Femur (tissue), 1 donor: Measurements from ENCODE around the gene APOBEC3H.

ENCODE experiments used
- DNase-seq: peaks from one replicate; pipeline ENCODE4 v3.0.0-alpha.2; 2017

Gene APOBEC3H

DNA sequence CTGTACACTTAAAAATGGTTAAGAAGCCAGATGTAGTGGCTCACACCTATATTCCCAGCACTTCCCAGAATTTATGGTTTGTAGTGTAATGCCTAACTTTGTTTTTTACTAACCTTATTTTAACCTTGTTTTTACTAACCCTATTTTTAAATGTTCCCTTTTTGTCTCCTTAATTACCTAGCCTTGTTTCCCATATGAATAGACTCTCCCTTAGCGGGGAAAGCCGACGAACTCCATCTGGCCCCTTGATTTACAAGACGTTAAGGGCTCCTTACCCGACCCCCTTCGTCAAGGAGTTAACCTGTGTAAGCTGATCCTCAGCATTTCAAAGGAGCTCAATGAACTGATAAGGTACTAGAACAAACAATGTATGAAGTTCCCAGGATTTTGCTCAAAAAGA lies 17.1 kb downstream of the APOBEC3H start:
- DNase-seq, result no peak

DNA sequence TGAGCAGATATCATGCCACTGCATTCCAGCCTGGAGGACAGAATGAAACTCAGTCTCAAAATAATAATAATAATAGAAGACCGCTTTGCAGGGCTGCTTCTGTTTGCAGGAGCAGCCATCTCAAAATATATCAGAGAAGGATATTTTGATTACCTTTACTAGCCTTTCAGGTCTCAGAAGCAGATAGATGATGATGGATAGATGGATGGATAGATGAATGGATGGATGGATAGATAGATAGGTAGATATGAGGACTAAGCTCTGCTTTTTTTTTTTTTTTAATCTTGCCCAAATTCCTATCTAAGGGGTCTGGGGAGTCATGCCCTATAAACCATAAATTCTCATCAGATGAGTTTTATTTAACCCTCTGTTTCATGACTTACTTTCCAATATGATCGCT lies 18.5 kb downstream of the APOBEC3H start:
- no peak for DNase-seq

DNA sequence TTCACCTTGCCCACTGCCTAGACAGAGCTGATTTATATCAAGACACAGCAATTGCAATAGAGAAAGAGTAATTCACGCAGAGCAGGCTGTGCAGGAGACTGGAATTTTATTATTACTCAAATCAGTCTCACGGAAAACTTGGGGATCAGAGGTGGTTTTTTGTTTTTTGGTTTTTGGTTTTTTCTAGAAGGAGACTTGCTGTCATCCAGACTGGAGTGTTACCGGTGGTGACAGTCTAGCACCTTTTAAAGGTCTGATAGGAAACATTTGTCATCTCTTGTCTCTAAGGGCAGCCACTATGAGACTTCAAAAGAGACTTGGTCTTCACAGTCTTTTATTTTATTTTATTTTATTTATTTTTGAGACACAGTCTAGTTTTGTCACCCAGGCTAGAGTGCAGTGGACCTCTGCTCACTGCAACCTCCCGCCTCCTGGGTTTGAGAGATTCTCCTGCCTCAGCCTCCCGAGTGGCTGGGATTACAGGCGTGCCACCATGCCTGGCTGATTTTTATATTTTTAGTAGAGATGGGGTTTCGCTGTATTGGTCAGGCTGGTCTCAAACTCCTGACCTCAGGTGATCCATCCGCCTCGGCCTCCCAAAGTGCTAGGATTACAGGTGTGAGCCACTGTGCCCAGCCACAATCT lies 19.1 kb downstream of the APOBEC3H start:
- no peak for DNase-seq

DNA sequence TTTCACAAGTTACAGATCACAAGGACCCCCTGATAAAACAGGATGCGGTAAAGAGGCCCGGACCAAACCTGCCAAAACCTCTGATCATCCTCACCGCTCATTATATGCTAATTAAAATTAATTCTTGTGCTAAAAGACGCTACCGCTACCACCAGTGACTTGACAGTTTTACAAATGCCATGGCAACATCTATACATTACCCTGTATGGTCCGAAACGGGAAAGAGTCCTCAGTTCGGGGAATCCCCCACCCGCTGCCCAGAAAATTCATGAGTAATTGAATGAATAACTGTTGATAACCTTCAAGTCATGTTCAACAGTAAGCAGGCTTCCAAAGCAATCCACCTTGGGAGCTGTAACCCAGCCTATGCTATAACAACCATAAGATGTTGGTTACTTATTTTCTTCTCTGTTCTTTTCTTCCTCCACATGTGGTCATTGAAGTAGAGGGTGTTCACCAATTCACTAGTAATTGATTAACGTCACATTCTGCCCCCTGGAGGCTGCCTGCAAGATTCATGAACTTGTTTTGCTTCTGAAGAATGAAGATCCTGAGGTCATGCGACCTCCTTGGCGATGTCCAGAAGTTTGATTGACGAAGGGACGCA lies 20.6 kb downstream of the APOBEC3H start:
- DNase-seq, result peak; percentile 48

DNA sequence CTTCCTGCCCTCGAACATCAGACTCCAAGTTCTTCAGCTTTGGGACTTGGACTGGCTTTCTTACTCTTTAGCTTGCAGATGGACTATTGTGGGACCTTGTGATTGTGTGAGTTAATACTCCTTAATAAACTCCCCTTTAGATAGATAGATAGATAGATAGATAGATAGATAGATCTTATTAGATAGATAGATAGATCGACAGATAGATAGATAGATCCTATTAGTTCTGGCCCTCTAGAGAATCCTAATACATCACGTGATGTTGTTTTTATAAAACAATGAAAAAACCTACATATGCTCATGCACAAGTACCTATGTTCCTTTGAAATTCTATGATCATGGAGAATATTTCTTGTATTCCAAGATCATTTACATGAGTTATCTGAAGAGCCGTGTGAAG lies 23.9 kb downstream of the APOBEC3H start:
- no peak for DNase-seq

DNA sequence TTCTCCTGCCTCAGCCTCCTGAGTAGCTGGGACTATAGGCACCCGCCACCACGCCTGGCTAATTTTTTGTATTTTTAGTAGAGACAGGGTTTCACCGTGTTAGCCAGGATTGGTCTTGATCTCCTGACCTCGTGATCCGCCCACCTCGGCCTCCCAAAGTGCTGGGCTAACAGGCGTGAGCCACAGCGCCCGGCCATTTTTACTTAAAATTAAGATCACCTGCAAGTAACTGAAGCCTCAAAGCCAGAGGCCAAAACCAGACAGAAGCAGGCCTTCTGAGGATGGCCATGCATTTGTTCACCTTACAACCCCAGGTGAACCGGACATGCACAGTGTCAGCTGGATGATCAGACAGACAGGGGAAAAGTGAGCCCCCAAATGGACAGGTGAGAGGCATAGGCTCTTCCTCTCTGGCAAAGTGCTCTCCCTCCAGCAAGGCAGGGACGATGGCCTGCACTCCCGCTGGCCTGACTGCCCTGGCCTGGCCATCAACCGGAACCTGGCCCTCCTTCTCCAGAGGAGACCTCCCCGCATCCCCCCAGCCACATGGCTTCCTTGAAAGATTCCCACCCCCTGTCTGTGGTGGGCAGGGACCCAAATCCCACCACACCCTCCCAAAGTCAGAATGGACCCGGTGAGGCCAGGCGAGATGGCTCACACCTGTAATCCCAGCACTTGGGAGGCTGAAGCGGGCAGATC lies 25.9 kb downstream of the APOBEC3H start:
- no peak for DNase-seq

DNA sequence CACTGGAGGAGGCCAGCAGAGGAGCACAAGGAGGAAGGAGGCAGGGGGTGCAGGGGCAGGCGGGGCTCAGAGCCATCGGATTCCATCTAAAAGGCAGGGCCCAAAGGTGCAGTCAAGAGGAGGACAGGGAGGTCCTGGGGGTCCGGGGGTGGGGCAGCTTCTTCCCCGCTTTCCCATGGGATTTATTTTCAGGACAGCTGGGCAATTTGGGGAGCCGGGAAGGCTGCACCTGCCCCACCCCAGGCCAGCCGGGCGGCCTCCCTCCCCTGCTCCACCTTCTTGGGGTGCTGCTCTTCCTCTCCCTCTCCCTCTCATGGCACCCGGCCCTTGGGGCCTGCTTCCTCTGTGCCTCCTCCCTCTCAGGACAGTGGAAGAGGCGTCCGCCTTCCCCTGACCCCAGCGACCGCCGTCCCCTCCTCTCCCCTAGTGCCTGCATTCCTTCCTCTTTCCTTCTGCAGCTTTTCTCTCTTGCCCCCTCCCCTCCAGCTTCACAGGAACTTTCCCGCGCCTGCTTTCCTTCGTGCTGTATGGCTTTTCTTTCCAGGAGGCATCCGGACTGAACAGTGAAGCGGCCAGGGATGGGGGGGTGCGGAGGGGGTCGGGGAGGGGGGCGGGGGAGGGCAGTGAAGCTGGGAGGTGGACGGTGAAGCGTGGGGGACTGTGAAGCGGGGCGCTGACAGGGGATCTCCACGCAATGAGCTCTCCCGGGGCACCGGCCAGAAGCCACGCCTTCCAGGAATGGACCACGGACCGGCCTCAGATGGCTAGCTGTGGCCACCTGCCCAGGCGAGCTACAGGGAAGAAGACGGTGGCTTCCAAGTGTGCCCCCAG lies 26.9 kb downstream of the APOBEC3H start:
- DNase-seq, result peak; percentile 25

DNA sequence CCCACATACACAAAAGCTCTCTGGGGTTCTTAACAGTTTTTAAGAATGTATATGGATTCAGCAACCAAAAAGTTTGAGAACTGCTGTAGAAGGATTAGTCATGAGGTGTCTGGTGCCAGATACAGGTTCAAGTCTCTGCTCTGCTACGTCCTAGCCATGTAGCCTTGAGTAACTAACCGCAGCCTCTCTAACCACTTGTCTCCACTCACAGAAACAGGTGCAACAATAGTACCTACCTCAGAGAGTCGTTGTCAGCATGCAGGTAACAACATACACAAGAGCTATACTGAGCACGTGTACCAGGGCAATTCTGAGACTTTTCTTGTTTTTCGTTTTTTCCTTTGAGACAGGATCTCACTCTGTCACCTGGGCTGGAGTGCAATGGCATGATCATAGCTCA lies 28.6 kb downstream of the APOBEC3H start:
- no peak for DNase-seq

DNA sequence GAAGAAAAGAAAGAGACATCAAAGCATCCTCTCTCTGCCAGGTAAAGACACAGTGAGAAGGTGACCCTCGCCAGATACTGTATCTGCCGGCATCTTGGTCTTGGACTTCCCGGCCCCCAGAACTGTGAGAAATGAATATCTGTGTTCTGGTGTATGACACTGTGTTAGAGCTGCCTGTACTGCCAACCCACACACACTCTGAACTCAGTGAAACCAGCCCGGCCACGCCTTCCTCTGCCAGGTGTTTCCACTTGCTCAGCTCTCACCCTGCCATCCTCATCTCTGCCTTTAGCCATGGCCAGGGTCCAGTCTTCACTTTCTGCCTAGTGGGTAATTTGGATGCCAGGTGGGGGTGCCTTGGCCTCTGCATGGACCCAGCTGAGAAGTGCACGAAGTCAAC lies 31.5 kb downstream of the APOBEC3H start:
- no peak for DNase-seq

DNA sequence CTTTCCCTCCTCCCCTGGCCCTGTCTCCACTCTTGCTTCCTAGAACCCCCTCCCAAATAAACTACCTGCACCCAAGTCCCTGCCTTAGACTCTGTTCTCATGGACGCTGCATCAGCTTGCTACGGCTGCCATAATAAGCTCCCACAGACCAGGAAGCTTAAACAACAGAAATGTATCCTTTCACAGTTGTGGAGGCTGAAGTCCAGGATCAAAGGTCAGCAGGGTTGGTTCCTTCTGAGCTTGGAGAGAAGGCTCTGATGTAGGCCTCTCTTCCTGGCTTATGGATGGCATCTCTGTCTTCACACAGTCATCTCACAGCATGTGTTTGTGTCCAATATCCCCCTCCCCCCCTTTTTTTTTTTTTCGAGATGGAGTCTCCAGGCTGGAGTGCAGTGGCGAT lies 32.0 kb downstream of the APOBEC3H start:
- no peak for DNase-seq

DNA sequence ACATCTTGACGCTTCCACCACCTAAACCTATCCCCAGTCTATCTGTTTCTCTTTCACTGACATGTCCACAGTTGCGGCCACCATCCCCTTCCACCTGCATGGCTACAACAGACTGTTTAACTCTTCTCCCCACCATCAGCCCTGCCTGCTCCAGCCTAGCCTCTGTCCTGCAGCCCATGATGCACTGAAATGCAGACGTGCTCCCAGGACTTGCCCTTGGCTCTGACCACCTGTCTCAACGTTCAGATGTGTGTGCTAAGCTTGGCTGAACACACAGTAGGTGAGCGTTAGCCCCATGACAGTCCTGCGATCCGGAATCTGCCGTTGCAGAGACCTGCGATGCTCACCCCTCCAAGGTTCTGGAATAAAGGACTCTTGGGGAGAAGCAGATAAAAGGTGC lies 32.7 kb downstream of the APOBEC3H start:
- no peak for DNase-seq

DNA sequence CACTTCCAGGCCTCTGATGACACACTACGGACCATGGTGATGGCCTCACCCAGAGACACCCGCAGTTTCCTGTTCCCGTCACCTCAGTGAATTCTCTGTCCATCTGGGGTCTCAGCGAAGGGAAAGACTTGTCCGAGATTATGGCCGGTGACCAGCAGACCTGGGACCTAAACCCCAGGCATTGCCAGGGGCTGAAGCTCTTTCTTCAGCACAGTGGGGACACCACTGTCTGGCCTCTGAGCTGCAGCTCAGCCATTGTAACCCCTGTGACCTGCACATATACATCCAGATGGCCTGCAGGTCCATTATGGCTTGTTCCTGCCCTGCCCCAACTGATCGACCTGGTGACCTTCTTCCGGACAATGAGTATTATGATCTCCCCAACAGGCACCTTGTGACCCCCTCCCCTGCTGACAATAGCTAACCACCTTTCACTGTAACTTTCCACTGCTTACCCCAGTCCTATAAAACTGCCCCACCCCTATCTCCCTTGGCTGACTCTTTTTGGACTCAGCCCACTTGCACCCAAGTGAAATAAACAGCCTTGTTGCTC lies 33.2 kb downstream of the APOBEC3H start:
- no peak for DNase-seq

DNA sequence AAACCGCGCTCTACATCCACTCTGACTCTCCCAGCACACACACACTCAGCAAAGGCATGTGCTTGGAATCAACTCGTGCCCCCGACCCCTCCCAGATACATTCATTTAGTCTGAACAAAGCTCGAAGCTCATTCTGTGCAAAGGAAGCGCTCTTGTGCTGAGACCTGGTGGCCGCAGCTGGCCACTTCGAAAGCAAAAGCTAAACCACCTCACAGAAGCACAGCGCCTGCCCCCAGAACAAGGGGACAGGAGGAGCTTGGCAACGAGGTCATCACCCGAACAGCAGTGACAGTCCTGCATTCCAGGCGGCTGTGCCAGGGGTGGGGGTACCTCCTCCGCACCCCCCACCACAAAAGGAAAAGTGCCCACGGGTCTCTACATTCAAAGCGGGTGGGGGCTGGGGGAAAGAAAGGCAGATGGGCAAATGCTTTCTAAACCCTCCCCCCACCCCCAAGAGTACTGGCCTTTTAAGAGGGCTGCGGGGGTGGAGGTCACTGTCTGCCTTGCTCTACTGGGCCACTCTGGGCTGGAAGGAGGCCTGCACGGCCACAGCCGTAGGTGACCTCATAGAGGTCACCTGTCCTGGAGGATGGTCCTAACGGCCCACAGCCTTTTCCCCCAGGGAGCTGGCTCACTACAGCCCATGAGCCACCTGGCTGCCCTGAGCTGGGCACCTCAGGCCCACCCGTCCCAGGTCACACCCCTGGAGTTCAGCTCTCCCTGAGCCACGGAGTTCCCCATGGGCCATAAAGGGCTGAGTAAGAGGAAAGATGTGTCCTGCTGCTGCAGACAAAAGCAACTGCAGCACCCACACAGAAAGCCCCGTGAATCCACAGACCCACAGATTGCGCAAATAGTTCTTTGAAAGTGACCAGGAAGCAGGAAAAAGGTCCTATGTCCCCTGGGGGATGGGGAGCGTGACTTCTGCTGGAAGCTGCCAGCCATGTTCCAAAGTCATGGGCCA lies 34.1 kb downstream of the APOBEC3H start:
- DNase-seq, result peak; percentile 16

DNA sequence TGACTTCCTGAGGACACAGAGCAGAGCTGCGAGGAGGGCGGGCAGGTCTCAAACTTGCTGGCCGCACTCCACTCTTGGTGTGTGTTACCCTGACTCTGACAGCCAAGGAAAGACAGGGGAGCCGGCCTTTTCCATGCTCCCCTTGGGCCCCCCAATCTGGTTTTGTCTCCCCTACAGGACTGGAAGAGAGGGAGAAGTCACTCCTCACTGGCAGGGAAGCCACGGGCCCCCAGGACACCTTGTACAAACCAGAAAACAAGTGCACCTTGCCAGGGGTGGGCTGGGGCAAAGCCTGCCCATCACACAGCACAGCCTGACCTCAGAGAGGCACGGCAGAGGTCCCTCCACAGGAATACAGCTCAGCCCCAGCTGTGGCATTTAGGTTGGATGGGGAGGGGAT lies 35.2 kb downstream of the APOBEC3H start:
- no peak for DNase-seq

DNA sequence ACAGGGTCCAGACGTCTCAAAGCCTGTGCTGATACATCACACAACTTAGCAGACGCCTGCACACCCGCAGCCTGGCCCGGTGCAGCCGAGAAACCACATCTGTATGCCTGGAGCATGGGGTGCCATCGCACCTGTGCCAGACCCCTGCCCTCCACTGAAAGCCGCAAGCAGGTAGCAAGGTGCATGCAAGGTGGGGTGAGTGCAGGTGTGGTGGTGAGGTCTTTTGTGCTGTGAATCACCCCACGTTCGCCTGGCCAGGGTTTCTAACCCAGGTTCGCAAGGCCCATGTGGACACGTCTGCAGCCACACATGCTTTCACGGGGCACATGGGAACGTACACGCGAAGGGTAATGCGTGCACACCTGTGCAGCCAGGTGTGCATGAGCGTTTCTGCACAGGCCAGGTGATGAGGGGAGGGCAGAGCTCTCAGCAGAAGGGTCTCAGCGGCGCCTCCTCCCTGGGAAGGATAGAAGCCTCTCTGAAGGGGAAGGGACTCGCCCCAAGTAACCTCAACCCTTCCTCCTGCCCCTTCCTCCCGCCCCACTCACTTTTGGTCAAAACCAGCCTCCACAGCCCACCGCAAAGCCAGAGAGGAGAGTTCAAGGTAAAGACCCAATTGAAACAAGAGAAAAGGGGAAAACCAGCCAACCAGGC lies 36.0 kb downstream of the APOBEC3H start:
- no peak for DNase-seq

DNA sequence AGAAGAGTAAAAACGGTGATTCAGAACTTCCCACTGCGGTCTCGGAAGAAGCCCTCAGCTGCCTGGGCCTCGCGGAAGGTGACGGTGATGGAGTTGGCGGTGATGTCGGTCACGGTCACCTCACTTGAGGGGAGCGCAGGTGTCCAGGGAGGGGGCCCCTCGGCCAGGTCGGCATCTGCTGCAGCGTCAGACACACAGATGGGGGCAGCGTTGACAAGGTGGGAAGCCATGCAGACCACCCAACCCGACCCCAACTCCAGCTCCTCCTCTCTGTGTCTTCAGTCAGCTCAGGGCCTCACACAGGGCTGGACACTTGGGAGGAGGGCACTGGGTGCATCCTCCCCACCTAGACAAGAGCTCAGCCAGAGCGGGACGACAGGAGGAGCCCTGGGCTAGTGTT lies 36.8 kb downstream of the APOBEC3H start:
- DNase-seq, result no peak

DNA sequence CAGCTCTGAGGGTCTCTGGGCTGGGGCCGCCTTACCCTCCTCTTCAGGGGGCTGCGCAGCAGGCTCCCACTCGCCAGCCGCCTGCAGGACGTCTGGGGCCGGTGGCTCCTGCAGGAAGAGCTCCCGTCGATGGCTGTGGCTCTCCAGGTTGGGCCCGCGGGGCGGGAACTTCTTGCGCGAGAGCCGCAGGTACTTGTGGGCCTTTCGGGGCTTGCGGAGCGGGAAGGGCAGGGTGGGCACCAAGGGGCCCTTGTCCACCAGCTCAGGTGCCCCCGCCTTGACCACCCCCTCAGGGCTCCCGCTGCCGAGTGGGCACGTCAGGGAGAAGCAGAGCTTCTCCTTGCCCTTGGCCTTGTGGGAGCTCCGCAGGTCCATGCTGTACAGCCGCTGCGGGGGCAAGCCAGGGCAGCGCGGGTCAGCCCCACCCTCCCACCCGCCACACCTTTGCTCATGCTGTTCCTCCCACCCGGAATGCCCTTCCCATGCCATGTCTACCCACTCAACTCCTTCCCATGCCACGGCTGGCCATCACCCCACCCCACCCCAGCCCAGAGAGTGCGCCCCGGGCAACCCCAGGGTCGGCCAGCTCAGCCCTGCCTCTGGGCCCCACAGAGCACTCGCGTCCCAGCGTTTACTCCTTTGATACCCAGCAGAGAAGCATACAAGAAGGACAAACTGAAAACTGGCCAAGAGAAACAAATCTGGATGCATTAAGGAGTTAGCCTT lies 37.5 kb downstream of the APOBEC3H start:
- DNase-seq, result no peak

DNA sequence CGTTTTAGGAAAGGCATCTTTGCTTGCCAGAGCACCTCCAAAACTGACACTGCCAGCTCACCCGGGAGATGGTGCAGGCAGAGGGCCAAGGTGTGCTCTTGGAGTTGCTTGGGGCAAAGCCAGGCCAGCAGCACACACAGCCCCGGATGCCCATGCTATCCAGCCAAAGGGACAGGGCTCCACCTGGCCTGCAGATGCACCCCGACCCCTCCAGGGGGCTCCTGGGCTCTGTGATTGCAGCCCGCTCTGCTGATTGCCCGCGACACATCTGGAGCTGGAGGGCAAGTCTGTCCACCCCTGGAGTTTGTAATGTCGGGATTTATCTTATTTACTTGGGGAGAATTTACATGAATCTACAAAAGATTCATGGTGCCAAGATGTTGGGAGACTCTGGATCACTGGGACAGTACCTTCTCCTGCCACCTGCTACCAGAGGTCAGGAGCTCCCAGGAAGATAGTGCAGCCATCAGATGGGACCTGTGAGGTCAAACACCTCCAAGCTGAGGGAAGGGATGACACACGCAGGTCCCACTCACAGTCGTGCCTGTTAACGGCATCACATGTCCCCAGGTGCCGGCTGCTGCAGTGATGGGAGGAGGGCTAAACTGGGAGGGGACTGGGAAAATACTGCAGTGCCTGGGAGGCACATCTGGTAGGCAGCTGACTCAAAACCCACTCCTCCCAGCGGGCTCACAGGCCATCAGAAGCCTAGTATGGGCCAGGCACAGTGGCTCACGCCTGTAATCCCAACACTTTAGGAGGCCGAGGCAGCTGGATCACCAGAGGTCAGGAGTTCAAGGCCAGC lies 38.2 kb downstream of the APOBEC3H start:
- DNase-seq, result peak; percentile 65

DNA sequence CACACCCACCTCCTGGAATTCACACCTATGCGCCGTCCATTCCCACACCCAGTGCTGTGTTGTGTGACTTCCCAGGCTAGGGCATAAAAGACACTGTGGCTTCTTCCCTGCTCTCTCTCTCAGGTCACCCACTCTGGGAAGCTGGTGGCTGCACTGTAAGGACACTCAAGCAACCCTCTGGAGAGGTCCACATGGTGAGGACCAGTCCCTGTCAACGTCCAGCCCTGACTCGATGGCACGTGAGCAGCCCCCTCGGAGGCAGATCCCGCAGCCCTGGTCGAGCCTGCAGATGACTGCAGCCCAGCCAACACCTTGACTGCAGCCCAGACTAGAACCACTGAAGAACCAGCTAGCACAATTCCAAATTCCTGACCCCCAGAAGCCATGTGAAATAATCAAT lies 39.3 kb downstream of the APOBEC3H start:
- no peak for DNase-seq
